RWPE2 (cell line): ENCODE measurements around the gene MYCBP.

ENCODE experiments used
- ATAC-seq: fragments of 200-7000 bp; cut with Tn5 transposase; 3 replicates; pipeline ENCODE4 v1.9.1; 2021; ENCODE audit warnings: low read depth
- DNase-seq: peaks from one replicate; pipeline ENCODE4 v3.0.0-alpha.2; 2020; ENCODE audit warnings: low spot score
- H3K27ac ChIP-seq: fragments of 450-650 bp; 2 replicates; pipeline ENCODE4 v1.5.1; 2017; ENCODE audit warnings: mild to moderate bottlenecking; ENCODE audit not compliant: poor library complexity, severe bottlenecking
- H3K27me3 ChIP-seq: fragments of 250-450 bp; sonication (Bioruptor Pico); 2 replicates; pipeline ENCODE4 v1.5.1; 2021; ENCODE audit warnings: mild to moderate bottlenecking, moderate library complexity; ENCODE audit not compliant: insufficient read depth, poor library complexity, severe bottlenecking
- H3K36me3 ChIP-seq: fragments of 250-450 bp; sonication (Bioruptor Pico); 2 replicates; pipeline ENCODE4 v1.5.1; 2020; ENCODE audit warnings: low read depth, mild to moderate bottlenecking, moderate library complexity
- H3K4me1 ChIP-seq: fragments of 250-450 bp; sonication (Bioruptor Pico); 2 replicates; pipeline ENCODE4 v1.5.1; 2021; ENCODE audit warnings: mild to moderate bottlenecking, moderate library complexity; ENCODE audit not compliant: insufficient read depth, poor library complexity, severe bottlenecking
- H3K4me3 ChIP-seq: fragments of 250-450 bp; sonication (Bioruptor Pico); 2 replicates; pipeline ENCODE4 v1.5.1; 2021; ENCODE audit warnings: mild to moderate bottlenecking, moderate library complexity; ENCODE audit not compliant: severe bottlenecking
- H3K9me3 ChIP-seq: fragments of 250-450 bp; sonication (Bioruptor Pico); 2 replicates; pipeline ENCODE4 v1.5.1; 2021; ENCODE audit warnings: mild to moderate bottlenecking, moderate library complexity; ENCODE audit not compliant: severe bottlenecking
- TF ChIP-seq, protein P1 (sequence below): fragments of 450-650 bp; IDR thresholded peaks from one replicate; pipeline ENCODE4 v1.5.1; 2017; ENCODE audit warnings: mild to moderate bottlenecking, moderate library complexity; ENCODE audit not compliant: poor library complexity, severe bottlenecking

Gene MYCBP

DNA sequence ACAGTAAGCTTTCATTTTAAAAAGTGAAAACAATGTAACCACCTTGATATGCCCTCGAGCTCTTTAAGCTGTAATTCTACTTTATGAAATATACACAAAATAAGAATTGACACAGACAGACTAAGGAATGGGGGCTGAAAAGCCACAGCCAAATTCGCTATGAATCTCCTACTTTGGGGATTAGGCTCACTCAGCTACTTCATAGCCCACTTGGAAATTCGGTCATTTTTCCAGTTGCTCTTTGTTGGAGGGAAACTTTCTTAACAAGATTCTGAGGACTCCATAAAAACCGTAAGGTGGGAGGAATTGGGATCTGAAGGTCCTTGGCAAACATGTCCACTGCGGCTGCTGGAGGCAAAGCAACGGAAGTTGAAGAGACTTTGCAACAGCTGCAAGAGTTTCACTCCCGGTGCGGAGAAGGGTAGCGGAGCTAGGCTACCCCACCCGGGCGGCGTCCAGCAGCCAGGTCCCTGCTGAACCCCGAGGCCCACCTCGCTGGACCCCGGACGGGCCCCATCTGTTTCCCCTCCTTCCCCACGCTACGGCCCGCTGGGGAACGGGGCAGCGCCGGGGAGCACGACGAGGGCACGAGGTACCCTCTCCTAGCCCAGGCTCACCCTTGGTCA is 634 bp downstream of the MYCBP start:
- Histone ChIP-seq H3K4me1 (peaks cover 5% of the 10 kb centered on the region), H3K9me3 (no peaks in the 10 kb centered on the region), H3K4me3 (peak overlapping the region; percentile 84), H3K27ac (peak overlapping the region; percentile 11), H3K36me3 (no peaks in the 10 kb centered on the region; the same call in 1 of the 2 replicates), H3K27me3 (no peaks in the 10 kb centered on the region)
- peak; percentile 6; the same call in 2 of the 3 replicates for ATAC-seq
- TF ChIP-seq, protein P1, sequence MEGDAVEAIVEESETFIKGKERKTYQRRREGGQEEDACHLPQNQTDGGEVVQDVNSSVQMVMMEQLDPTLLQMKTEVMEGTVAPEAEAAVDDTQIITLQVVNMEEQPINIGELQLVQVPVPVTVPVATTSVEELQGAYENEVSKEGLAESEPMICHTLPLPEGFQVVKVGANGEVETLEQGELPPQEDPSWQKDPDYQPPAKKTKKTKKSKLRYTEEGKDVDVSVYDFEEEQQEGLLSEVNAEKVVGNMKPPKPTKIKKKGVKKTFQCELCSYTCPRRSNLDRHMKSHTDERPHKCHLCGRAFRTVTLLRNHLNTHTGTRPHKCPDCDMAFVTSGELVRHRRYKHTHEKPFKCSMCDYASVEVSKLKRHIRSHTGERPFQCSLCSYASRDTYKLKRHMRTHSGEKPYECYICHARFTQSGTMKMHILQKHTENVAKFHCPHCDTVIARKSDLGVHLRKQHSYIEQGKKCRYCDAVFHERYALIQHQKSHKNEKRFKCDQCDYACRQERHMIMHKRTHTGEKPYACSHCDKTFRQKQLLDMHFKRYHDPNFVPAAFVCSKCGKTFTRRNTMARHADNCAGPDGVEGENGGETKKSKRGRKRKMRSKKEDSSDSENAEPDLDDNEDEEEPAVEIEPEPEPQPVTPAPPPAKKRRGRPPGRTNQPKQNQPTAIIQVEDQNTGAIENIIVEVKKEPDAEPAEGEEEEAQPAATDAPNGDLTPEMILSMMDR: no peak
- no peak for DNase-seq

DNA sequence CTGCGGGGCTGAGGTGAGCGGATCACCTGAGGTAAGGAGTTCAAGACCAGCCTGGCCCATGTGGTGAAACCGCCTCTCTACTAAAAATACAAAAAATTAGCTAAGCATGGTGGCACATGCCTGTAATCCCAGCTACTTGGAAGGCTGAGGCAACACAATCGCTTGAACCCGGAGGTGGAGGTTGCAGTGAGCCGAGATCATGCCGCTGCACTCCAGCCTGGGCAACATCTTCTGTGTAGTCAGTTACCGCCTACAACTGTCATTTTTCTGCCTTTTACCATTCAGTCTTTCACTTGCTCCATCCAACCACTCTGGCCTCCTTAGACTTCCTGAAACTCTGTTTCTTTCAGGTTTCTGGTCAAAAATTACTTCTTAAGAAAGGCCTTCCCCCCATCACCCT is 2.2 kb downstream of the MYCBP start:
- H3K27me3 ChIP-seq: no peaks in the 10 kb centered on the region
- H3K9me3 ChIP-seq: no peaks in the 10 kb centered on the region
- H3K4me1 ChIP-seq: peaks cover 5% of the 10 kb centered on the region
- H3K4me3 ChIP-seq: no peak overlapping the region
- TF ChIP-seq, protein P1: no peak
- DNase-seq: no peak
- H3K27ac ChIP-seq: no peak overlapping the region
- no peak for ATAC-seq
- H3K36me3 ChIP-seq: peaks cover 6% of the 10 kb centered on the region

DNA sequence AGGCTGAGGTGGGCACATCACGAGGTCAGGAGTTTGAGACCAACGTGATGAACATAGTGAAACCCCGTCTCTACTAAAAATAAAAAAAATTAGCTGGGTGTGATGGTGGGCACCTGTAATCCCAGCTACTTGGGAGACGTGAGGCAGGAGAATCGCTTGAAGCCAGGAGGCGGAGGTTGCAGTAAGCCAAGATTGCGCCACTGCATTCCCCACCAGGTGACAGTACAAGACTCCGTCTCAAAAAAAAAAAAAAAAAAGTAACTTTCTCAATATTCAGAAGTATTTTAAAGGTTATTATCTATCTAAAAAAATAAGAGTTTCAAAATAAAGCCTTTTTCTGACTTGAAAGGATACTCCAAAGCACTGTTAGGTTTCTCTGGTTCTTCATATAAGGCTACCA is 5.9 kb downstream of the MYCBP start:
- DNase-seq (no peak), ATAC-seq (no peak)
- no peak overlapping the region for H3K4me3 ChIP-seq
- TF ChIP-seq, protein P1: no peak
- no peaks in the 10 kb centered on the region for H3K4me1 ChIP-seq
- H3K27ac ChIP-seq: no peak overlapping the region
- no peaks in the 10 kb centered on the region for H3K9me3 ChIP-seq
- peaks cover 32% of the 10 kb centered on the region for H3K36me3 ChIP-seq
- no peaks in the 10 kb centered on the region for H3K27me3 ChIP-seq

DNA sequence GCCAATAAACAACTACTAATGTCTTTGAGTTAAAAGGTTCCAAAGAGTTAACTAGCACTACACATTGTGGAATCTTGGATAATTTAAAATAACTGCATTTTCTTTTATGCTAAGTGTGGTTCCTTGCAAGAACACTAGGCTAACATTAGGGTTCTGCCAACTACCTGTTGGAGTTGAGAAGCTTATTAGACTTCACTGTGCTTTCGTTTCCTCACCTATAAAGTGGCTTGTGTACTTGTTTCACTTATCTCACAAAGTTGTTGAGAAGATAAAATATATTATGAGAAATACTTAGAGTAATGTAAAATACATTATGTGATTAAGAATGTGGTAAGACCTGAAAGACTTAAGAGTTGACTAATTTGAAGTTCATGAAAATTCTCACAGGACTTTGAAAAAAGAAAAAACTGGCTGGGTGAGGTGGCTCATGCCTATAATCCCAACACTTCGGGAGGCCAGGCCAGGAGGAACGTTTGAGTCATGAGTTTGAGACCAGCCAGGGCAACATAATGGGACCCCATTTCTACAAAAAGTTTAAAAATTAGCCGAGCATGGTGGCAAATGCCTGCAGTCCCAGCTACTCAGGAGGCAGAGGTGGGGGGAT is 7.9 kb downstream of the MYCBP start:
- no peak for DNase-seq
- Histone ChIP-seq H3K9me3 (no peaks in the 10 kb centered on the region), H3K27ac (no peak overlapping the region), H3K4me1 (no peaks in the 10 kb centered on the region), H3K4me3 (no peak overlapping the region), H3K36me3 (peaks cover 34% of the 10 kb centered on the region), H3K27me3 (no peaks in the 10 kb centered on the region)
- TF ChIP-seq, protein P1: no peak
- ATAC-seq: no peak

DNA sequence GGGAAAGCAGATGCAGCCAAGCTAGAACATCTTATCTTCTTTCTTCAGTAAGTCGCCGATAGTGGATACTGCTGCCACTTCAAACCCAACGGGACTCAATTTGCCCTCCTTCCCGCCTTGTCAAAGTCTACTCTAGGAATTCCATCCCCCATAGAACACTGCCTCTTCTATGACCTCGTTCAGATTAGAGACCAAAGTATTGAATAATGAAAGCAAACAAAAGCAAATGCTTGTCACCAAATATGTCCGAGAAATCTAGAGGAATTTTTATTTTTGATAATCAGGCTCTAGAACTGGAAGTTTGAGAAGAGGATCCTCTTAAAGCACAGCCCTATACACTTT is 12.7 kb downstream of the MYCBP start:
- H3K27ac ChIP-seq: peak overlapping the region; percentile 55
- TF ChIP-seq, protein P1: no peak

More for the DNA sequence above, 12.7 kb downstream of the MYCBP start:
- Histone ChIP-seq H3K27me3 (no peaks in the 10 kb centered on the region), H3K36me3 (peaks cover 48% of the 10 kb centered on the region), H3K4me3 (peak overlapping the region; percentile 74), H3K9me3 (no peaks in the 10 kb centered on the region), H3K4me1 (peaks cover 3% of the 10 kb centered on the region)
- ATAC-seq: no peak
- no peak for DNase-seq
